A549 (cell line): Measurements from ENCODE around the gene SARS2. TPM values are rescaled to one million over a fixed set of nuclear protein-coding genes. Genes with fewer than 3 reads are reported as not detected.

ENCODE experiments used
- ATAC-seq, 2 experiments: fragments of 200-7000 bp in 1 of 2; fragments of >200 bp in 1 of 2; cut with Nextera tagmentation in 1 of 2; cut with Tn5 transposase in 1 of 2; 3 replicates each; pipeline versions ENCODE4 v1.8.0 to v1.9.1; 2018 to 2020; ENCODE audit warnings: mild to moderate bottlenecking in 1 of 2, moderate library complexity in 1 of 2
- CTCF ChIA-PET: fragments of 300-600 bp; sonication (Branson Sonifier 250); formaldehyde crosslinking; extraction: SDS; loops from one replicate; lab custom pipeline; 2021; ENCODE audit warnings: antibody characterized with exemption, inconsistent platforms; lab: Yijun Ruan, JAX
- POLR2A ChIA-PET: fragments of 350-600 bp; formaldehyde crosslinking; extraction: SDS; loops from one replicate; lab custom pipeline; 2021; ENCODE audit warnings: antibody characterized with exemption, inconsistent platforms; lab: Yijun Ruan, JAX
- DNase-seq, 2 experiments: peaks; one replicate each; pipeline versions ENCODE4 v3.0.0 to v3.0.0-alpha.2; 2011 to 2016; ENCODE audit warnings: low read depth in 1 of 2, low spot score in 1 of 2
- FAIRE-seq: peaks from 2 replicates; lab custom pipeline; 2011; peaks lifted over from hg19 to GRCh38; lab: Jason Lieb, UNC
- H3K27ac ChIP-seq, 2 experiments: fragments of >200 bp; sonication (Bioruptor Twin); formaldehyde crosslinking; 3 replicates each; pipeline ENCODE4 v1.5.1; 2016 to 2017
- H3K4me1 ChIP-seq: fragments of >200 bp; sonication (Bioruptor Twin); formaldehyde crosslinking; 3 replicates; pipeline ENCODE4 v1.6.1; 2016
- H3K4me2 ChIP-seq: fragments of >200 bp; sonication (Bioruptor Twin); formaldehyde crosslinking; 3 replicates; pipeline ENCODE4 v1.6.1; 2016
- H3K4me3 ChIP-seq: fragments of >200 bp; sonication (Bioruptor Twin); formaldehyde crosslinking; 3 replicates; pipeline ENCODE4 v1.5.1; 2016
- H3K9me3 ChIP-seq: fragments of >200 bp; sonication (Bioruptor Twin); formaldehyde crosslinking; 3 replicates; pipeline ENCODE4 v1.6.1; 2016
- BHLHE40 ChIP-seq: IDR thresholded peaks from 2 replicates; pipeline ENCODE4 v1.6.1; 2012; ENCODE audit warnings: low read depth, low read length, inconsistent platforms
- EHF ChIP-seq: fragments of 250-450 bp; sonication (Bioruptor Pico); IDR thresholded peaks from 2 replicates; pipeline ENCODE4 v1.5.0; 2020; ENCODE audit warnings: mild to moderate bottlenecking
- FOXS1 ChIP-seq: fragments of 250-450 bp; sonication (Bioruptor Pico); IDR thresholded peaks from 2 replicates; pipeline ENCODE4 v1.5.0; 2020; ENCODE audit warnings: mild to moderate bottlenecking, moderate library complexity
- HEYL ChIP-seq: fragments of 250-450 bp; sonication (Bioruptor Pico); IDR thresholded peaks from 2 replicates; pipeline ENCODE4 v1.8.0; 2021; ENCODE audit warnings: mild to moderate bottlenecking, moderate library complexity
- JUN ChIP-seq, 2 experiments: fragments of >200 bp; sonication (Bioruptor Twin); formaldehyde crosslinking; IDR thresholded peaks; 2 replicates in 1 of 2; 3 replicates in 1 of 2; pipeline ENCODE4 v1.6.1; 2016 to 2017
- KDM5A ChIP-seq: fragments of 200-600 bp; sonication (generic); IDR thresholded peaks from 2 replicates; pipeline ENCODE4 v1.6.1; 2016; ENCODE audit warnings: antibody characterized with exemption, mild to moderate bottlenecking
- MYC ChIP-seq: IDR thresholded peaks from 2 replicates; pipeline ENCODE4 v1.6.1; 2012; ENCODE audit warnings: mild to moderate bottlenecking, inconsistent platforms, low read length, improper control_type of control experiment, borderline replicate concordance
- NR3C1 ChIP-seq: fragments of >200 bp; sonication (Bioruptor Twin); formaldehyde crosslinking; IDR thresholded peaks from 3 replicates; pipeline ENCODE4 v1.6.1; 2017
- POLR2AphosphoS2 ChIP-seq: conservative IDR thresholded peaks from 2 replicates; pipeline ENCODE4 v1.6.1; 2012; ENCODE audit warnings: low read length, improper control_type of control experiment, inconsistent platforms
- RFX5 ChIP-seq: fragments of 450-650 bp; IDR thresholded peaks from 2 replicates; pipeline ENCODE4 v1.7.1; 2014; ENCODE audit warnings: antibody characterized with exemption, mild to moderate bottlenecking, moderate library complexity
- RNF2 ChIP-seq: fragments of 200-600 bp; sonication (generic); IDR thresholded peaks from 2 replicates; pipeline ENCODE4 v1.6.1; 2016; ENCODE audit warnings: low read depth, mild to moderate bottlenecking, antibody characterized with exemption, moderate library complexity, borderline replicate concordance
- SREBF2 ChIP-seq: fragments of 450-650 bp; IDR thresholded peaks from 2 replicates; pipeline ENCODE4 v1.6.1; 2014; ENCODE audit warnings: mild to moderate bottlenecking, moderate library complexity
- ZC3H11A ChIP-seq: fragments of 450-650 bp; IDR thresholded peaks from 2 replicates; pipeline ENCODE4 v1.6.1; 2014; ENCODE audit warnings: antibody characterized with exemption, mild to moderate bottlenecking
- ZSCAN20 ChIP-seq: fragments of 250-450 bp; sonication (Bioruptor Pico); IDR thresholded peaks from 2 replicates; pipeline ENCODE4 v1.8.0; 2022; ENCODE audit warnings: mild to moderate bottlenecking, moderate library complexity
- WGBS: methylation state at CpG from one replicate; pipeline ENCODE4 v1.1.6; 2017; ENCODE audit errors: missing lambda C conversion rate; 5-methylcytosine and 5-hydroxymethylcytosine counted together
- polyA plus RNA-seq, 4 experiments: library from polyadenylated mRNA; depleted of rRNA in 3 of 4; stranded (reverse); fragments of >200 nt; fragmentation: RNase III in 1 of 4; extraction: RNeasy Plus Mini Kit Qiagen cat#74134 plus additional on column Dnase treatment in 1 of 4; gene quantifications; 2 replicates in 3 of 4; 3 replicates in 1 of 4; pipeline ENCODE4 v1.2.3, GENCODE V29; 2011 to 2017
- TF ChIP-seq, protein P1 (sequence below): IDR thresholded peaks from 2 replicates; pipeline ENCODE4 v1.6.1; 2012
- TF ChIP-seq, protein P2 (sequence below): IDR thresholded peaks from 2 replicates; pipeline ENCODE4 v1.6.1; 2012
- TF ChIP-seq, protein P3 (sequence below): fragments of 150-350 bp; IDR thresholded peaks from 2 replicates; pipeline ENCODE4 v1.6.1; 2014; ENCODE audit warnings: low read depth, mild to moderate bottlenecking, low read length
- TF ChIP-seq, protein P4 (sequence below): fragments of 200-600 bp; sonication (generic); IDR thresholded peaks from 2 replicates; pipeline ENCODE4 v1.6.1; 2016; ENCODE audit warnings: antibody characterized with exemption, mild to moderate bottlenecking, moderate library complexity
- TF ChIP-seq, protein P5 (sequence below): fragments of >200 bp; sonication (Bioruptor Twin); formaldehyde crosslinking; IDR thresholded peaks from 3 replicates; pipeline ENCODE4 v1.6.1; 2016
- TF ChIP-seq, protein P6 (sequence below): fragments of 250-450 bp; sonication (Bioruptor Pico); IDR thresholded peaks from 2 replicates; pipeline ENCODE4 v1.5.0; 2021; ENCODE audit warnings: mild to moderate bottlenecking, moderate library complexity, borderline replicate concordance
- TF ChIP-seq, protein P7 (sequence below): fragments of >200 bp; sonication (Bioruptor Twin); formaldehyde crosslinking; IDR thresholded peaks from 2 replicates; pipeline ENCODE4 v1.6.1; 2016

SARS2 gene
- polyA plus RNA-seq, 2 of the 4 experiments (the other 2 are of a cell fraction) = 46.1 to 93.4 TPM

DNA sequence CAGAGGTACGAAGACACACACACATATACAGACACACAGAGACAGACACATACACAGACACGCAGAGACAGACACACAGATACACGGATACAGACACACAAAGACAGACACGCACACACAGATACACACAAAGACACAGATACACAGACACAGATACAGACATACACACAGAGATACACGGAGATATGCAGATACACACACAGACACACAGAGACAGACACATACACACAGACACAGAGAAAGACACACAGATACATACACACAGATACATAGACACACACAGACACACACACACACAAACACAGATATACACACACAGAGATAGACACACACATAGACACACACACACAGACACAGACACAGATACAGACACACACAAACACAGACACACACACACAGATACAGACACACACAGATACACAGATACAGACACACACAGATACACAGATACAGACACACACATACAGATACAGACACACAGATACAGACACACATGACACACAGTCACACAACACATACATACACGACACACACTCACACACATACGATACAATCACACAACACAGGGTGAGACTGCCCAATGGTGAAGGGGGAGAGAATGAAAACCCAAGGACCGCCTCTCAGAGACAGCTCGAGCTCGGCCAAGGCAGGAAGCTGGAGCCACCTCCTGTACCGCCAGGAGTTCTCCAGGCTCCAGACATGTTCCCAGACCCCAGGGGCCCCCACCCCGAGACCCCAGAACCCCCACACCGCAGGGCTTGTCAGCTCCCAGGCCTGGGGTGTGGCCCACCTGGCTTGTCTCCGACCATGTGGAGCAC is 9.8 kb downstream of the SARS2 start (continued):
- TF ChIP-seq RNF2 = no peak

DNA sequence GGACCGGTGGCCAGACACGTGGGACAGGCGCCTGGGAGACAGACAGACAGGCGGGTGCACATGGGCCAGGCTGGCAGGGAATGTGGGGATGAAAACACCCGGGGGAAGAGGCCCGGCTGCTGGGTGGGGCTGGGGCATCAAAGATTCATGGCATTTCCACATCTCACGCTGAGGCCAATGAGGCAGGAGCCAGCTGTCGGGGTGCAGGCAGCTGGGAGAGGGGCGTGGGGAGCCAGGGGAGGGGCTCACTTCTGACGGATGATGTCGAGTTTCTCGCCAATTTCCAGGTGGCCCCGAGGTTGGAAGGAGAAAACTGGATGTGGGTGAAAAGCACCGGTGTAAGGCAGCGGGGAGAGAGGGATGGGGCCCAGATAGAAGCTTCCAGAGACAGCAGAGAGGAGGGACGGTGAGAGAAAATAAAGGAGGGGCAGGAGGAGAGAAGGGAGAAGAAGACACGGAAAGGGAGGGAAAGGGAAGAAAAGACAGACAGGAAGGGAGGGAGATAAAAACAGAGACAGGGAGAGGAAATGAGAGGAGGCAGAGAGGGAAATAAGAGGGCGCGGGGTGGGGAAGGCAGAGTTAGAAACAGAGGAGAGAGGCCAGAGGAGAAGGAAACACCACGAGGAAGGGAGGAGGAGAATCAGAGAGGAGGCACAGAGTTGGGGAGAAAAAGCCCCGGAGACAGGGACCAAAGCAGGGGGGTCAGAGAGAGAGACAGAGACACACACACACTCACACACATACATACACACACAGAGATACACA is 10.5 kb downstream of the SARS2 start:
- TF ChIP-seq RFX5 (no peak), SREBF2 (no peak)
- TF ChIP-seq, protein P1, sequence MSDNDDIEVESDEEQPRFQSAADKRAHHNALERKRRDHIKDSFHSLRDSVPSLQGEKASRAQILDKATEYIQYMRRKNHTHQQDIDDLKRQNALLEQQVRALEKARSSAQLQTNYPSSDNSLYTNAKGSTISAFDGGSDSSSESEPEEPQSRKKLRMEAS = no peak
- TF ChIP-seq, all 56 proteins: peak for 0
- no peak overlapping the region for H3K27ac ChIP-seq
- DNase-seq (no peak), ATAC-seq (no peak), FAIRE-seq (no peak)
- ChIA-PET POLR2A (interaction anchor here (0.5 to 4.0 kb wide), 4 partner anchors 11 to 301 kb away, joined by 3 to 20 read pairs (median 4); partner anchors contain the start of genes ECH1, EIF3K, MRPS12 and NFKBIB), CTCF (interaction anchor here (0.7 to 4.1 kb wide), 11 partner anchors 10 to 517 kb away, joined by 3 to 105 read pairs (median 12); partner anchors contain the start of genes FAM98C, MRPS12, NFKBIB and SARS2)
- 0 out of 3 replicates have a peak, but pooled peaks cover 5% of the 10 kb centered on the region for H3K4me1 ChIP-seq
- H3K4me2 ChIP-seq = no peak overlapping the region
- no peak overlapping the region for H3K4me3 ChIP-seq
- 75% methylated on average over 21 of the region's 21 CpGs for WGBS
- no peaks in the 10 kb centered on the region for H3K9me3 ChIP-seq

DNA sequence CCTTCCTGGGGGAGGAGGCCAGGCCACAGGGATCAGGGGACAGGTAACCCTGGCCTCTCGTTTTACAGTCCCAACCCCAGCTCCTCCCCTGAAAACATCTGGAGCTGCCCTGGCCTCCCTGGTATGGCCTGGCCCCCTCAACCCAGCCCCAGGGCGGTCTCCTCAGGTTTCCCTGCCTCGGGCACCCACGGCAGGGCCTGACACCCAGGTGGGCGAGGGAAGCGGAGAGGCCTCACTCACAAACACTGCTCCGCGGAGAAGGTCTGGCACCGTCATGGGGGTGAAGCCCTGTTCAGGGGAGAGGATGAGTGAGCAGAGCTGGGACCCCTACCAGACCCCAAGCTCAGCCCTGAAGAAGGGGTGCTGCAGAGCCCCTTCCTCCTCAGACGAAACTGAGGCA is 12.0 kb downstream of the SARS2 start:
- no peak overlapping the region for H3K4me2 ChIP-seq
- 88% methylated on average over 10 of the region's 10 CpGs for WGBS
- no peak for DNase-seq
- H3K4me1 ChIP-seq = 0 out of 3 replicates have a peak, but pooled peaks cover 5% of the 10 kb centered on the region
- ChIA-PET POLR2A (interaction anchor here (0.6 to 4.0 kb wide), 2 partner anchors 12 to 155 kb away, joined by 4 to 20 read pairs; partner anchors contain the start of genes MRPS12 and SARS2), CTCF (interaction anchor here (1.0 to 4.1 kb wide), 18 partner anchors 11 to 516 kb away, joined by 3 to 105 read pairs (median 6); partner anchors contain the start of genes FAM98C, HNRNPL, MRPS12 and NFKBIB)
- FAIRE-seq = no peak
- no peak for ATAC-seq
- no peak overlapping the region for H3K4me3 ChIP-seq
- H3K9me3 ChIP-seq = no peaks in the 10 kb centered on the region
- H3K27ac ChIP-seq = no peak overlapping the region
- TF ChIP-seq, protein P2, sequence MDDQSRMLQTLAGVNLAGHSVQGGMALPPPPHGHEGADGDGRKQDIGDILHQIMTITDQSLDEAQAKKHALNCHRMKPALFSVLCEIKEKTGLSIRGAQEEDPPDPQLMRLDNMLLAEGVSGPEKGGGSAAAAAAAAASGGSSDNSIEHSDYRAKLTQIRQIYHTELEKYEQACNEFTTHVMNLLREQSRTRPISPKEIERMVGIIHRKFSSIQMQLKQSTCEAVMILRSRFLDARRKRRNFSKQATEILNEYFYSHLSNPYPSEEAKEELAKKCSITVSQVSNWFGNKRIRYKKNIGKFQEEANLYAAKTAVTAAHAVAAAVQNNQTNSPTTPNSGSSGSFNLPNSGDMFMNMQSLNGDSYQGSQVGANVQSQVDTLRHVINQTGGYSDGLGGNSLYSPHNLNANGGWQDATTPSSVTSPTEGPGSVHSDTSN = no peak
- no peak for TF ChIP-seq RNF2
- TF ChIP-seq BHLHE40 = no peak
- TF ChIP-seq, protein P3, sequence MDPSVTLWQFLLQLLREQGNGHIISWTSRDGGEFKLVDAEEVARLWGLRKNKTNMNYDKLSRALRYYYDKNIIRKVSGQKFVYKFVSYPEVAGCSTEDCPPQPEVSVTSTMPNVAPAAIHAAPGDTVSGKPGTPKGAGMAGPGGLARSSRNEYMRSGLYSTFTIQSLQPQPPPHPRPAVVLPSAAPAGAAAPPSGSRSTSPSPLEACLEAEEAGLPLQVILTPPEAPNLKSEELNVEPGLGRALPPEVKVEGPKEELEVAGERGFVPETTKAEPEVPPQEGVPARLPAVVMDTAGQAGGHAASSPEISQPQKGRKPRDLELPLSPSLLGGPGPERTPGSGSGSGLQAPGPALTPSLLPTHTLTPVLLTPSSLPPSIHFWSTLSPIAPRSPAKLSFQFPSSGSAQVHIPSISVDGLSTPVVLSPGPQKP = no peak
- TF ChIP-seq JUN (IDR thresholded peaks at IDR 0.05) = no peak
- no peak for TF ChIP-seq EHF (CRISPR knock-in tag)
- no peak for TF ChIP-seq ZC3H11A
- TF ChIP-seq MYC = no peak
- TF ChIP-seq, protein P4, sequence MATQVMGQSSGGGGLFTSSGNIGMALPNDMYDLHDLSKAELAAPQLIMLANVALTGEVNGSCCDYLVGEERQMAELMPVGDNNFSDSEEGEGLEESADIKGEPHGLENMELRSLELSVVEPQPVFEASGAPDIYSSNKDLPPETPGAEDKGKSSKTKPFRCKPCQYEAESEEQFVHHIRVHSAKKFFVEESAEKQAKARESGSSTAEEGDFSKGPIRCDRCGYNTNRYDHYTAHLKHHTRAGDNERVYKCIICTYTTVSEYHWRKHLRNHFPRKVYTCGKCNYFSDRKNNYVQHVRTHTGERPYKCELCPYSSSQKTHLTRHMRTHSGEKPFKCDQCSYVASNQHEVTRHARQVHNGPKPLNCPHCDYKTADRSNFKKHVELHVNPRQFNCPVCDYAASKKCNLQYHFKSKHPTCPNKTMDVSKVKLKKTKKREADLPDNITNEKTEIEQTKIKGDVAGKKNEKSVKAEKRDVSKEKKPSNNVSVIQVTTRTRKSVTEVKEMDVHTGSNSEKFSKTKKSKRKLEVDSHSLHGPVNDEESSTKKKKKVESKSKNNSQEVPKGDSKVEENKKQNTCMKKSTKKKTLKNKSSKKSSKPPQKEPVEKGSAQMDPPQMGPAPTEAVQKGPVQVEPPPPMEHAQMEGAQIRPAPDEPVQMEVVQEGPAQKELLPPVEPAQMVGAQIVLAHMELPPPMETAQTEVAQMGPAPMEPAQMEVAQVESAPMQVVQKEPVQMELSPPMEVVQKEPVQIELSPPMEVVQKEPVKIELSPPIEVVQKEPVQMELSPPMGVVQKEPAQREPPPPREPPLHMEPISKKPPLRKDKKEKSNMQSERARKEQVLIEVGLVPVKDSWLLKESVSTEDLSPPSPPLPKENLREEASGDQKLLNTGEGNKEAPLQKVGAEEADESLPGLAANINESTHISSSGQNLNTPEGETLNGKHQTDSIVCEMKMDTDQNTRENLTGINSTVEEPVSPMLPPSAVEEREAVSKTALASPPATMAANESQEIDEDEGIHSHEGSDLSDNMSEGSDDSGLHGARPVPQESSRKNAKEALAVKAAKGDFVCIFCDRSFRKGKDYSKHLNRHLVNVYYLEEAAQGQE = no peak
- TF ChIP-seq, protein P5, sequence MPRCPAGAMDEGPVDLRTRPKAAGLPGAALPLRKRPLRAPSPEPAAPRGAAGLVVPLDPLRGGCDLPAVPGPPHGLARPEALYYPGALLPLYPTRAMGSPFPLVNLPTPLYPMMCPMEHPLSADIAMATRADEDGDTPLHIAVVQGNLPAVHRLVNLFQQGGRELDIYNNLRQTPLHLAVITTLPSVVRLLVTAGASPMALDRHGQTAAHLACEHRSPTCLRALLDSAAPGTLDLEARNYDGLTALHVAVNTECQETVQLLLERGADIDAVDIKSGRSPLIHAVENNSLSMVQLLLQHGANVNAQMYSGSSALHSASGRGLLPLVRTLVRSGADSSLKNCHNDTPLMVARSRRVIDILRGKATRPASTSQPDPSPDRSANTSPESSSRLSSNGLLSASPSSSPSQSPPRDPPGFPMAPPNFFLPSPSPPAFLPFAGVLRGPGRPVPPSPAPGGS = no peak
- no peak for TF ChIP-seq FOXS1
- TF ChIP-seq, protein P6, sequence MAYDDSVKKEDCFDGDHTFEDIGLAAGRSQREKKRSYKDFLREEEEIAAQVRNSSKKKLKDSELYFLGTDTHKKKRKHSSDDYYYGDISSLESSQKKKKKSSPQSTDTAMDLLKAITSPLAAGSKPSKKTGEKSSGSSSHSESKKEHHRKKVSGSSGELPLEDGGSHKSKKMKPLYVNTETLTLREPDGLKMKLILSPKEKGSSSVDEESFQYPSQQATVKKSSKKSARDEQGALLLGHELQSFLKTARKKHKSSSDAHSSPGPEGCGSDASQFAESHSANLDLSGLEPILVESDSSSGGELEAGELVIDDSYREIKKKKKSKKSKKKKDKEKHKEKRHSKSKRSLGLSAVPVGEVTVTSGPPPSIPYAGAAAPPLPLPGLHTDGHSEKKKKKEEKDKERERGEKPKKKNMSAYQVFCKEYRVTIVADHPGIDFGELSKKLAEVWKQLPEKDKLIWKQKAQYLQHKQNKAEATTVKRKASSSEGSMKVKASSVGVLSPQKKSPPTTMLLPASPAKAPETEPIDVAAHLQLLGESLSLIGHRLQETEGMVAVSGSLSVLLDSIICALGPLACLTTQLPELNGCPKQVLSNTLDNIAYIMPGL (CRISPR knock-in tag) = no peak
- no peak for TF ChIP-seq NR3C1
- TF ChIP-seq, protein P7, sequence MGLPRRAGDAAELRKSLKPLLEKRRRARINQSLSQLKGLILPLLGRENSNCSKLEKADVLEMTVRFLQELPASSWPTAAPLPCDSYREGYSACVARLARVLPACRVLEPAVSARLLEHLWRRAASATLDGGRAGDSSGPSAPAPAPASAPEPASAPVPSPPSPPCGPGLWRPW = no peak
- no peak for TF ChIP-seq POLR2AphosphoS2
- TF ChIP-seq ZSCAN20 = no peak
- TF ChIP-seq KDM5A = no peak
- TF ChIP-seq HEYL (CRISPR knock-in tag) = no peak
